Nephron progenitor cell (in vitro differentiated cells): Measurements from ENCODE around the gene RPL3.
A peak's percentile ranks its signal among the peaks of the same experiment; 100 is the strongest.

Experiments used
- DNase-seq: peaks from one replicate; pipeline ENCODE4 v3.0.0; 2021
- H3K27ac Mint-ChIP-seq: 2 replicates; pipeline ENCODE4 v1.8.0; 2021; ENCODE audit warnings: mild to moderate bottlenecking, moderate library complexity, mixed read lengths
- H3K27me3 Mint-ChIP-seq: 2 replicates; pipeline ENCODE4 v1.8.0; 2021; ENCODE audit warnings: mild to moderate bottlenecking, low read depth, mixed read lengths; ENCODE audit not compliant: poor library complexity
- H3K36me3 Mint-ChIP-seq: 2 replicates; pipeline ENCODE4 v1.8.0; 2021; ENCODE audit warnings: low read depth, mixed read lengths
- H3K4me1 Mint-ChIP-seq: 2 replicates; pipeline ENCODE4 v1.8.0; 2021; ENCODE audit warnings: mixed read lengths
- H3K4me3 Mint-ChIP-seq: 2 replicates; pipeline ENCODE4 v1.8.0; 2021; ENCODE audit warnings: mild to moderate bottlenecking, moderate library complexity, mixed read lengths
- H3K9me3 Mint-ChIP-seq: 2 replicates; pipeline ENCODE4 v1.8.0; 2021; ENCODE audit warnings: mild to moderate bottlenecking, moderate library complexity, mixed read lengths
- TF ChIP-seq, protein P1 (sequence below): fragments of 200-600 bp; sonication (generic); IDR thresholded peaks from 2 replicates; pipeline ENCODE4 v1.5.0; 2021; ENCODE audit warnings: antibody characterized with exemption

RPL3 gene

DNA sequence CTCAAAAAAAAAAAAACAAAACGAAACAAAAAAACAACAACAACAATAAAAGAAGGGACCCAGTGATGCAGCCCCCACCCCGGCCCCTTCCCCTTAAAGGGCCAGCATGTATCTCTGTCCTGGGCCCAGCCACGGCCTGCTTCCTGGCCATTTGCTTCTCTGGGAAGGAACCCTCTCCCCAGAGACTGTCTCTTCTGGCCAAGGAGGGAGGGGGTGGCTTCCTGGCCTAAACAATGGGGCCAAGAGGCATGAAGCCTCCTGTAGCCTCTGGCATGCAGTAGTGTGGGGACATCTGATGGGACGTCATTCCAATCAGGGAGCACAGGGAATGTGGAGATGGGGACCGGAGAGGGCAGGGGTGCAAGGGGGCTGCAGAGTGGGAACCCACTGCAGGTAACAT is 49.1 kb downstream of the RPL3 start:
- TF ChIP-seq, protein P1, sequence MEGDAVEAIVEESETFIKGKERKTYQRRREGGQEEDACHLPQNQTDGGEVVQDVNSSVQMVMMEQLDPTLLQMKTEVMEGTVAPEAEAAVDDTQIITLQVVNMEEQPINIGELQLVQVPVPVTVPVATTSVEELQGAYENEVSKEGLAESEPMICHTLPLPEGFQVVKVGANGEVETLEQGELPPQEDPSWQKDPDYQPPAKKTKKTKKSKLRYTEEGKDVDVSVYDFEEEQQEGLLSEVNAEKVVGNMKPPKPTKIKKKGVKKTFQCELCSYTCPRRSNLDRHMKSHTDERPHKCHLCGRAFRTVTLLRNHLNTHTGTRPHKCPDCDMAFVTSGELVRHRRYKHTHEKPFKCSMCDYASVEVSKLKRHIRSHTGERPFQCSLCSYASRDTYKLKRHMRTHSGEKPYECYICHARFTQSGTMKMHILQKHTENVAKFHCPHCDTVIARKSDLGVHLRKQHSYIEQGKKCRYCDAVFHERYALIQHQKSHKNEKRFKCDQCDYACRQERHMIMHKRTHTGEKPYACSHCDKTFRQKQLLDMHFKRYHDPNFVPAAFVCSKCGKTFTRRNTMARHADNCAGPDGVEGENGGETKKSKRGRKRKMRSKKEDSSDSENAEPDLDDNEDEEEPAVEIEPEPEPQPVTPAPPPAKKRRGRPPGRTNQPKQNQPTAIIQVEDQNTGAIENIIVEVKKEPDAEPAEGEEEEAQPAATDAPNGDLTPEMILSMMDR = no peak
- Mint-ChIP-seq H3K27me3 (peaks cover 9% of the 10 kb centered on the region), H3K9me3 (peaks cover 4% of the 10 kb centered on the region), H3K27ac (no peak overlapping the region), H3K4me1 (peaks cover 12% of the 10 kb centered on the region), H3K36me3 (no peaks in the 10 kb centered on the region), H3K4me3 (no peak overlapping the region)
- no peak for DNase-seq

DNA sequence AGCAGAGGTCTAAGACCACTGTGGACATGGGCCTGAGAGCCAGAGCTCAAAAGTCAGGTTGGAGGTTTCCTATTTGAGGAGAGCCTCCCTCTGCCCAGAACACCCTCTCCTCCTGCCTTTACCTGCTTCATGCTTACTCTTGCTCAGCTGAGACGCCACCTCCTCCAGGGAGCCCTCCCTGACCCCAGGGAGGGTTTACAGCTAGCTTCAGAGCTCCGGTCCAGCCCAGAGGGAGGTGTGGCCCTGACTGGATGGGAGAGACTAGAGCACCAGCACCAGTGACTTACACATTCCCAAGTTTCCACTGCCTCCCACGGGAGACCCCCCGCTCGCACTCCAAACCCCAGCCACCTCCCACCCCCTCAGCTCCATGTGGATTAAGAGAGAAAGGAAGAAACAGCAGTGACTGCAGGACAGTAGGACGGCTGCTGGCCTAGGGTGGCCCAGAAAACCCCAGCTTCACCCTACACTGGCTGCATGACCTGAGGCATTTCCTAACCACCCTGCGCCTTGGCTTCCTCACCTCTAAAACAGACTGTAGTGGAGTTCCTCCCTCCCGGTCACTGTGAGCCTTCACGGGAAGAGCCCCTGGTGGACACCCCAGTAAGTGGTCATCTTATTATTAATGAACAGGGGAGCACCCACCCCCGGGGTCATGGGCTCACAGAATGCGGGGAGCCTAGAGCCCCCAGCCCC is 50.2 kb downstream of the RPL3 start:
- Mint-ChIP-seq H3K27me3 (peaks cover 7% of the 10 kb centered on the region), H3K27ac (no peak overlapping the region), H3K4me3 (no peak overlapping the region), H3K9me3 (peaks cover 4% of the 10 kb centered on the region), H3K36me3 (no peaks in the 10 kb centered on the region), H3K4me1 (peaks cover 12% of the 10 kb centered on the region)
- no peak for DNase-seq
- TF ChIP-seq, protein P1 = no peak

DNA sequence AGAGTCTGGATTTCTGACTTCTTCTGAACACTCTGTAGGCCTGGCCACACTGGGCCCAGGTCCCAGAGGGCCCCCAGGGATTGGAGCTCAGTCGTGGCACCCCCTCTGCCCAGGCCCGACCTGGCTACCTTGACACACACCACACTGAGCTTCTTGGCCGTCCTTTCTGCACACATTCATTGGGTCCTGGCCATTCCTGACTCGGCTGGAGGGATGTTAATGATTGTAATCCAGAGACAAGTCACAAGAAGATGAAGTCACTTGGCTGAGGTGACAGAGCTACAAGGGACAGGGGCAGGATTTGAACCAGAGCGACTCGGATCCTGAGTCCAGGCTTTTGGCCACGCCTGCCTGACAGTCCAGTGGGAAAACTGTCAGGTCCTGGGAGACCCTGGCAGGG is 50.8 kb downstream of the RPL3 start:
- H3K4me1 Mint-ChIP-seq = peaks cover 12% of the 10 kb centered on the region

DNA sequence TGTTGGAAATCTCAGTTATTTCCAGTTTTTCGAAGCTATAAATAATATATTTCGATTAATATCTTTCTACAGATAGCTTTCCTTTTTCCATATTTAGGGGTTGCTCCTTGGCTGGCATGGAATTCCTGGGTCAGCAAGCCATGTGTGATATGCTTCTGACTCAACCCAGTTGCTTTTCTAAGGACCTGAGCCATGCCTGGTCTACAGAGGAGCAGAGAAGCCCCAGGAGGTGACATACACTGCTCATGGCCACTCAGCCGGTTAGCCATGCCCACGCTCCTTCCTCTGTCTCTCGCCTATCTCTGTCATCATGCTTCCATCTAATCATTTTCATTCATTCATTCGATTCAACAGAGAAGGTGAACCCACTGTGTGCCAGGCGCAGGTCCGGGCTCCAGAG is 51.4 kb downstream of the RPL3 start:
- Mint-ChIP-seq H3K27me3 (peaks cover 4% of the 10 kb centered on the region), H3K9me3 (peaks cover 4% of the 10 kb centered on the region), H3K4me1 (peaks cover 12% of the 10 kb centered on the region), H3K36me3 (no peaks in the 10 kb centered on the region), H3K27ac (no peak overlapping the region), H3K4me3 (no peak overlapping the region)
- DNase-seq = no peak
- TF ChIP-seq, protein P1 = no peak

More for the DNA sequence above, 50.8 kb downstream of the RPL3 start:
- H3K9me3 Mint-ChIP-seq = peaks cover 4% of the 10 kb centered on the region
- TF ChIP-seq, protein P1 = no peak
- H3K36me3 Mint-ChIP-seq = no peaks in the 10 kb centered on the region
- H3K27me3 Mint-ChIP-seq = peaks cover 4% of the 10 kb centered on the region
- H3K27ac Mint-ChIP-seq = no peak overlapping the region
- H3K4me3 Mint-ChIP-seq = no peak overlapping the region
- DNase-seq = no peak

DNA sequence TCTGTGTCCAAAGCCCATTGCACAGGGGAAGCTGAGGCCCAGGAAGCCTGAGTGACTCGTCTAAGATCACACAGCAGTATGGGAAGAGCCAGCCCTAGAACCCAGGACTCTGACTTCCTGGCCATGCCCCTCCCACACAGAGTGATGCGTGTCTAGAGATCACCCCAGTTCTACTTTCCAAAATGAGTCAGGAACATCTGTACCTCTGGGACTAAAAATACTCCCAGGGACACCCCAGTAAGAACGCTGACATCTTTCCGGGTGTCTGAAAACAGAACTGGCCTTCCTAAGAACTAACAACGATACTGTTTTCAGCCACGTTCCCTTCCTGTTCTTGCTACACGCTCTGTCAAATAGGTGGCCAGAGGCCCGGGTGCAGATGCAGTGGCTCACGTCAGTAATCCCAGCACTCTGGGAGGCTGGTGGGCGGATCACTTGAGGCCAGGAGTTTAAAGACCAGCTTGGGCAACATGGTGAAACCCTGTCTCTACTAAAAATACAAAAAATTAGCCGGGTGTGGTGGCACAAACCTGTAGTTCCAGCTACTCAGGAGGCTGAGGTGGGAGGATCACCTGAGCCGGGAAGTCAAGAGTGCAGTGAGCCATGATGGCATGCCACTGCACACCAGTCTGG is 52.9 kb downstream of the RPL3 start:
- peak overlapping the region; percentile 86 for H3K27ac Mint-ChIP-seq
- no peak overlapping the region for H3K4me3 Mint-ChIP-seq
- peaks cover 10% of the 10 kb centered on the region for H3K27me3 Mint-ChIP-seq
- peaks cover 4% of the 10 kb centered on the region for H3K36me3 Mint-ChIP-seq
- TF ChIP-seq, protein P1 = no peak
- H3K9me3 Mint-ChIP-seq = peaks cover 17% of the 10 kb centered on the region
- no peak for DNase-seq
- H3K4me1 Mint-ChIP-seq = peaks cover 18% of the 10 kb centered on the region
